Upper lobe of left lung (tissue), 6 donors: ENCODE data around the gene COMMD10. TPM values are rescaled to one million over a fixed set of nuclear protein-coding genes. Genes with fewer than 3 reads are reported as not detected.
"Not testable (repeated sequence)": the region's sequence is repeated elsewhere in the genome, so short reads cannot be mapped to it uniquely, and the experiment has no call there.

Experiments
- ATAC-seq, 2 donors: fragments of 200-7000 bp; cut with Tn5 transposase; one replicate each; pipeline ENCODE4 v1.9.1; 2022; ENCODE audit warnings: mild to moderate bottlenecking in 2 of 2, moderate library complexity in 2 of 2; ENCODE audit not compliant: low FRiP score in 2 of 2
- DNase-seq, 2 donors: peaks; one replicate each; pipeline ENCODE4 v3.0.0-alpha.2; 2019 to 2020
- H3K27ac ChIP-seq, 4 donors: fragments of 200-600 bp; sonication (generic); one replicate each; pipeline ENCODE4 v1.5.1; 2016 to 2019
- H3K27me3 ChIP-seq, 4 donors: fragments of 200-600 bp; sonication (generic); one replicate each; pipeline ENCODE4 v1.5.1; 2017 to 2019
- H3K36me3 ChIP-seq, 4 donors: fragments of 200-600 bp; sonication (generic); one replicate each; pipeline ENCODE4 v1.5.1; 2016 to 2019
- H3K4me1 ChIP-seq, 4 donors: fragments of 200-600 bp; sonication (generic); one replicate each; pipeline ENCODE4 v1.5.1; 2018 to 2019
- H3K4me3 ChIP-seq, 4 donors: fragments of 200-600 bp; sonication (generic); one replicate each; pipeline ENCODE4 v1.5.1; 2017 to 2019; ENCODE audit warnings: mild to moderate bottlenecking in 2 of 4, moderate library complexity in 1 of 4
- H3K9me3 ChIP-seq, 4 donors: fragments of 200-600 bp; sonication (generic); one replicate each; pipeline ENCODE4 v1.5.1; 2018 to 2019
- EP300 ChIP-seq, 4 donors: sonication (generic); formaldehyde crosslinking; IDR thresholded peaks; one replicate each; pipeline ENCODE4 v1.5.1; 2017; ENCODE audit warnings: antibody characterized with exemption in 4 of 4, control low read depth in 2 of 4
- POLR2A ChIP-seq, 4 donors: fragments of 450-650 bp; IDR thresholded peaks; one replicate each; pipeline ENCODE4 v1.5.1; 2016 to 2017; ENCODE audit warnings: antibody characterized with exemption in 4 of 4, mild to moderate bottlenecking in 2 of 4
- POLR2AphosphoS5 ChIP-seq, 2 donors: sonication (generic); formaldehyde crosslinking; IDR thresholded peaks; one replicate each; pipeline ENCODE4 v1.5.1; 2017; ENCODE audit warnings: antibody characterized with exemption in 2 of 2
- WGBS, 2 donors: methylation state at CpG; one replicate each; pipeline ENCODE4 v1.1.5; 2017 to 2018; 5-methylcytosine and 5-hydroxymethylcytosine counted together
- total RNA-seq, 6 donors: library from RNA; depleted of rRNA in 4 of 6; stranded (reverse); fragments of >200 nt in 4 of 6; gene quantifications; one replicate each; pipeline versions ENCODE4 v1.1.0 to v1.2.1, GENCODE V29; 2016 to 2021
- TF ChIP-seq, protein P1 (sequence below), 6 experiments: fragments of 450-650 bp in 4 of 6; fragments of 200-600 bp in 2 of 6; sonication (generic) in 2 of 6; IDR thresholded peaks; one replicate each; pipeline ENCODE4 v1.5.1; 2016 to 2019; ENCODE audit warnings: antibody characterized with exemption in 6 of 6
- donor health status: DM: no; HTN: no; CAD: no; lungs with moderate emphysema.
- donor health status: DM: no; HTN: yes; CAD: no; lungs with severe emphysema.

COMMD10 gene
- total RNA-seq, 6 donors from 2014 or later: 16.5 to 49.2 (median 25.4) TPM

DNA sequence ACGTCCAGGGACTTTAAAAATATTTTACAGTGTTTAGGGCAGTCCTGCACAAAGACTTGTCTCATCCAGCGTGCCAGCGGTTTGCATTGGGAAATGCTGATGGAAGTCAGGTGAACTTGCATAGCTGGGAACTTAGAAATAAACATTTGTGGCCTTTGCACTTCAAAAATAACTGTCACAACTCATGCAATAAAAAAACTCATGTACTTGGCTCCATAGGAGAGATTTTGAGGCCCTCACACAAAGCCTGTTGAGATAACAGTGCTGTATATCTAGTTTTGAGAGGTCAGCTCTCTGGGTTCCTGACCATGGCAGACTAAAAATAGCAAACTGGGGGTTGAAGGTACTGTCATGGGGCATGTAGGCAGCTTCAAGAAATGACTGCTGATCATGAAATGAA is 5.5 kb downstream of the COMMD10 start:
- 87 to 93% methylated on average over 3 of the region's 3 CpGs for WGBS, 2 donors
- H3K36me3 ChIP-seq: peaks cover 7 to 61% (median 23%) of the 10 kb centered on the region in 4 donors
- no peak for DNase-seq
- TF ChIP-seq, protein P1, sequence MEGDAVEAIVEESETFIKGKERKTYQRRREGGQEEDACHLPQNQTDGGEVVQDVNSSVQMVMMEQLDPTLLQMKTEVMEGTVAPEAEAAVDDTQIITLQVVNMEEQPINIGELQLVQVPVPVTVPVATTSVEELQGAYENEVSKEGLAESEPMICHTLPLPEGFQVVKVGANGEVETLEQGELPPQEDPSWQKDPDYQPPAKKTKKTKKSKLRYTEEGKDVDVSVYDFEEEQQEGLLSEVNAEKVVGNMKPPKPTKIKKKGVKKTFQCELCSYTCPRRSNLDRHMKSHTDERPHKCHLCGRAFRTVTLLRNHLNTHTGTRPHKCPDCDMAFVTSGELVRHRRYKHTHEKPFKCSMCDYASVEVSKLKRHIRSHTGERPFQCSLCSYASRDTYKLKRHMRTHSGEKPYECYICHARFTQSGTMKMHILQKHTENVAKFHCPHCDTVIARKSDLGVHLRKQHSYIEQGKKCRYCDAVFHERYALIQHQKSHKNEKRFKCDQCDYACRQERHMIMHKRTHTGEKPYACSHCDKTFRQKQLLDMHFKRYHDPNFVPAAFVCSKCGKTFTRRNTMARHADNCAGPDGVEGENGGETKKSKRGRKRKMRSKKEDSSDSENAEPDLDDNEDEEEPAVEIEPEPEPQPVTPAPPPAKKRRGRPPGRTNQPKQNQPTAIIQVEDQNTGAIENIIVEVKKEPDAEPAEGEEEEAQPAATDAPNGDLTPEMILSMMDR (IDR thresholded peaks at IDR 0.05): no peak
- TF ChIP-seq POLR2A (IDR thresholded peaks at IDR 0.05) (no peak), POLR2AphosphoS5 (IDR thresholded peaks at IDR 0.05) (no peak), EP300 (IDR thresholded peaks at IDR 0.05) (no peak)
- H3K4me1 ChIP-seq: peaks cover 4 to 11% (median 6%) of the 10 kb centered on the region in 4 donors
- no peak for ATAC-seq
- no peak overlapping the region for H3K27ac ChIP-seq
- no peaks in the 10 kb centered on the region for H3K27me3 ChIP-seq
- H3K4me3 ChIP-seq: no peak overlapping the region
- no peaks in the 10 kb centered on the region for H3K9me3 ChIP-seq

DNA sequence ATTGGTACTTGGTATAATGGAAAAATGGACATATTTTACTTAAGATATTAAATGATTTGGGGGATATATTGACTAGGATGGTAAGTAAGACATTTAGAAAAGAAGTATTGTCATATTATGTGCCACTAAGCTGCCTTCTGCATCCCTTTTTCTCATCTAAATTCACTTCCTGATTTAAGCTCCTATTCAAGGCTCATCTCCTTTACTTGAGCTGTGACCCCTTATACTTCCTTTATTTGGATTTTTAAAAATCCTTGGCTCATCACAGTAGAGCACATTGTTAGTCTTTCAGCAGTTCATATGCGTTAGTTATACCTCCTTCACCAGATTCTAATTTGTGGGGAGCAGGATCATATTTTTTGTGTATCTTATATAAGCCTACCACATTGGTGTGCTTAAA is 6.6 kb downstream of the COMMD10 start:
- no peak for DNase-seq
- Histone ChIP-seq H3K27ac (no peak overlapping the region), H3K9me3 (no peaks in the 10 kb centered on the region), H3K4me1 (peaks cover 0 to under 1% (median 0%) of the 10 kb centered on the region in 4 donors), H3K4me3 (no peak overlapping the region), H3K27me3 (no peaks in the 10 kb centered on the region), H3K36me3 (peaks cover 7 to 65% (median 23%) of the 10 kb centered on the region in 4 donors)
- 0 to 4% methylated on average over 1 of the region's 1 CpG for WGBS, 2 donors
- no peak for ATAC-seq
- TF ChIP-seq, protein P1 (IDR thresholded peaks at IDR 0.05): no peak
- TF ChIP-seq POLR2A (IDR thresholded peaks at IDR 0.05) (no peak), POLR2AphosphoS5 (IDR thresholded peaks at IDR 0.05) (no peak), EP300 (IDR thresholded peaks at IDR 0.05) (no peak)

DNA sequence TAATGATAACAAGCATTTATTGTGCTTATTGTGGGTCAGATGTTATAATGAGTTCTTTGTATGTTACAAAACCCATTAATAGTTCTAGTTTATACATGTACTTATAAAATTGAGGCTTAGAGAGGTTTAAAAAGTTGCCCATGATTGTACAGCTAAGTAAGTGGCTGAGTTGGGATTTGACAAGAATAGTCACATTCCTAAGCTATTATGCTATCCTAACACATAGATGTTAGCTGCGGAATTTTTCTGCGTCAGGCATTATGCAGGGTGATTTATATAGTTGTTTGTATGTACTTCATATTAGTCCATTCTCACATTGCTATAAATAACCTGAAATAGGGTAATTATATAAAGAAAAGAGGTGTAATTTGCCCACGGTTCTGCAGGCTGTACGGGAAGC is 12.5 kb downstream of the COMMD10 start:
- H3K27ac ChIP-seq: no peak overlapping the region
- H3K4me3 ChIP-seq: no peak overlapping the region
- ATAC-seq (no peak), DNase-seq (no peak)
- peaks cover 7 to 59% (median 24%) of the 10 kb centered on the region in 4 donors for H3K36me3 ChIP-seq
- no peaks in the 10 kb centered on the region for H3K9me3 ChIP-seq
- H3K4me1 ChIP-seq: no peaks in the 10 kb centered on the region
- no peak for TF ChIP-seq POLR2AphosphoS5 (IDR thresholded peaks at IDR 0.05)
- no peak for TF ChIP-seq POLR2A (IDR thresholded peaks at IDR 0.05)
- TF ChIP-seq, protein P1 (IDR thresholded peaks at IDR 0.05): no peak
- no peak for TF ChIP-seq EP300 (IDR thresholded peaks at IDR 0.05)
- WGBS, 2 donors: 94 to 97% methylated on average over 4 of the region's 4 CpGs
- no peaks in the 10 kb centered on the region for H3K27me3 ChIP-seq

DNA sequence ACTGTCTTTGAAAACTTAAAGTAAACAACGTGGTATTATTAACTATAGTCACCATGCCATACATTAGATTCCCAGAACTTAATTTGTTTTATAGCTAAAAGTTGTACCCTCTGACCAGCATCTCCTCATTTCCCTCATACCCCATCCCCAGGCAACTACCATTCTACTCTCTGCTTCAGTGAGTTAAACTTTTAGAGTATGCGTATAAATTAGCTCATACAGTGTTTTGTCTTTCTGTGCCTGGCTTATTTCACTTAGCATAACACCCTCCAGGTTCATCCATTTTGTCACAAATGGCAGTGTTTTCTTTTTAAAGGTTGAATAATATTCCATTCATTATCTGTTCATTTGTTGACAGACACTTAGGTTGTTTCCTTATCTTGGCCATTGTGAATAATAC is 14.2 kb downstream of the COMMD10 start:
- no peaks in the 10 kb centered on the region for H3K4me1 ChIP-seq
- peaks cover 0 to 43% (median 10%) of the 10 kb centered on the region in 4 donors for H3K36me3 ChIP-seq
- H3K9me3 ChIP-seq: no peaks in the 10 kb centered on the region
- TF ChIP-seq, protein P1 (IDR thresholded peaks at IDR 0.05): no peak
- TF ChIP-seq POLR2AphosphoS5 (IDR thresholded peaks at IDR 0.05) (no peak), EP300 (IDR thresholded peaks at IDR 0.05) (no peak), POLR2A (IDR thresholded peaks at IDR 0.05) (no peak)
- no peak overlapping the region for H3K27ac ChIP-seq
- ATAC-seq: no peak
- DNase-seq: no peak
- 95 to 99% methylated on average over 2 of the region's 2 CpGs for WGBS, 2 donors
- no peak overlapping the region for H3K4me3 ChIP-seq
- no peaks in the 10 kb centered on the region for H3K27me3 ChIP-seq

DNA sequence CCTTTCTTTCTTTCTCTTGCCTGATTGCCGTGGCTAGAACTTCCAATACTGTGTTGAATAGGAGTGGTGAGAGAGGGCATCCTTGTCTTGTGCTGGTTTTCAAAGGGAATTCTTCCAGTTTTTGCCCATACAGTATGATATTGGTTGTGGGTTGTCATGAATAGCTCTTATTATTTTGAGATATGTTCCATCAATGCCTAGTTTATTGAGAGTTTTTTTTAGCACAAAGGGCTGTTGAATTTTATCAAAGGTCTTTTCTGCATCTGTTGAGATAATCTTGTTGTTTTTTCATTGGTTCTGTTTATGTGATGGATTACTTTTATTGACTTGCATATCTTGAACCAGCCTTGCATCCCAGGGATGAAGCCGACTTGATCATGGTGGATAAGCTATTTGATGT is 20.1 kb downstream of the COMMD10 start:
- not testable (repeated sequence) for H3K27ac ChIP-seq, H3K27me3 ChIP-seq, H3K9me3 ChIP-seq, DNase-seq, ATAC-seq, H3K36me3 ChIP-seq, H3K4me3 ChIP-seq, H3K4me1 ChIP-seq
- 98 to 100% methylated on average over 2 of the region's 2 CpGs for WGBS, 2 donors
